ENCODE results near the gene VGLL1.

Gene VGLL1

DNA sequence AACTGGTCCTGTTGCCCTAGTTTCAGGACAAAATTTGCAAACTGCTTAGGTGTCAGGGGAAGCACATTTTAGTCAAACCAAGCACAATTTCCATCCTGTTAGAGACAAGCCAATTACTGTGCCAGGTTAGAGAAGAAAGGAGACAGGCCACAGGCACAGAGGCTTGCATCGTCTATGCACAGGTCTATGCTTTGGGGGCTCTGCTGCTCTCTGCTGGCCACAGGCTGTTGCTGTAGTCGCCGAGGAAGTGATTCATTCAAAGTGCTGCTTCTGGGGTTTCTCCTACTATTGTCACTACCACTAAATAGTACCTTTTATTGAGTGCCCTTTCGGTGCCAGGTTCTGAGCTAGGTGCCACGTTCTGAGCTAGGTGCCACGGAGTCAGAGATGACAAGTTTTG lies 45.5 kb downstream of the VGLL1 start:
- in situ Hi-C loops (cut with HindIII; ENCODE audit: low sequenced_read_pairs) = no loop called here
- peak; percentile 38 for DNase-seq (ENCODE audit: low read depth, low spot score)
- TF ChIP-seq, protein P1, sequence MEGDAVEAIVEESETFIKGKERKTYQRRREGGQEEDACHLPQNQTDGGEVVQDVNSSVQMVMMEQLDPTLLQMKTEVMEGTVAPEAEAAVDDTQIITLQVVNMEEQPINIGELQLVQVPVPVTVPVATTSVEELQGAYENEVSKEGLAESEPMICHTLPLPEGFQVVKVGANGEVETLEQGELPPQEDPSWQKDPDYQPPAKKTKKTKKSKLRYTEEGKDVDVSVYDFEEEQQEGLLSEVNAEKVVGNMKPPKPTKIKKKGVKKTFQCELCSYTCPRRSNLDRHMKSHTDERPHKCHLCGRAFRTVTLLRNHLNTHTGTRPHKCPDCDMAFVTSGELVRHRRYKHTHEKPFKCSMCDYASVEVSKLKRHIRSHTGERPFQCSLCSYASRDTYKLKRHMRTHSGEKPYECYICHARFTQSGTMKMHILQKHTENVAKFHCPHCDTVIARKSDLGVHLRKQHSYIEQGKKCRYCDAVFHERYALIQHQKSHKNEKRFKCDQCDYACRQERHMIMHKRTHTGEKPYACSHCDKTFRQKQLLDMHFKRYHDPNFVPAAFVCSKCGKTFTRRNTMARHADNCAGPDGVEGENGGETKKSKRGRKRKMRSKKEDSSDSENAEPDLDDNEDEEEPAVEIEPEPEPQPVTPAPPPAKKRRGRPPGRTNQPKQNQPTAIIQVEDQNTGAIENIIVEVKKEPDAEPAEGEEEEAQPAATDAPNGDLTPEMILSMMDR (IDR thresholded peaks at IDR 0.05; ENCODE audit: low read depth, low read length) = peak; percentile 78
- H3K4me3 ChIP-seq (ENCODE audit: low read depth, low read length) = no peak overlapping the region

DNA sequence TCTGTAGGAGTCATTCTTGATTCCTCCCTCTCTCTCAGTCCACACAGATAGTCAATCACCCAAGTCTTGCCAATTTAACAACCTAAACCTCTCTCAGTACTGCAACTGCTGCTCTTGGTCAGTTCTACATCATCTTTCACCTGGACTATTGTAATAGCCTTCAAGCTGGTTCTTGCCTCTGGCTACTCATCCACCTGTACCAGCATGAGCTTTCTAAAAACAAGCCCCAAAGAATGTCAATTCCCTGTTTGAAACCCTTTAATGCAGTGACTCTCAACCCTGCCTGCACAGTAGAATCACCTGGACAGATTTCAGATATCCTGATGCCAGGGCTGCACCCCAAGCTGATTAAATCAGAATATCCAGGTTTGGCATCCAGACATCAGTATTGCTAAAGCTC lies 48.3 kb downstream of the VGLL1 start:
- DNase-seq (ENCODE audit: low read depth, low spot score) = no peak
- in situ Hi-C loops (cut with HindIII; ENCODE audit: low sequenced_read_pairs) = no loop called here
- TF ChIP-seq, protein P1 (IDR thresholded peaks at IDR 0.05; ENCODE audit: low read depth, low read length) = no peak
- H3K4me3 ChIP-seq (ENCODE audit: low read depth, low read length) = no peak overlapping the region

DNA sequence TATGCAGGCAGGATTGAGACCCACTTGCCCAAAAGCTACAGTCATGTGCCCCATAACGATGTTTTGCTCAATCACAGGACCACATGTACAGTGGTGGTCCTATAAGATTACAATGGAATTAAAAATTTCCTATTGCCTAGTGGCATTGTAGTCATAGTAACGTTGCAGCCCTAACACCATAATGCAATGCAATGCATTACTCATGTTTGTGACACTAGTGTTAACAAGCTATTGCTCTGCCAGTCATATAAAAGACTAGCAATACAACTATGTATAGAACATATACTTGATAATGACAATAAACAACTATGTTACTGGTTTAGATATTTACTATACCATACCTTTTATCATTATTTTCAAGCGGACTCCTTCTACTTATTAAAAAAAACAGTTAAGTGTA lies 50.6 kb downstream of the VGLL1 start:
- no peak for DNase-seq (ENCODE audit: low read depth, low spot score)
- TF ChIP-seq, protein P1 (IDR thresholded peaks at IDR 0.05; ENCODE audit: low read depth, low read length) = no peak
- in situ Hi-C loops (cut with HindIII; ENCODE audit: low sequenced_read_pairs) = no loop called here
- no peak overlapping the region for H3K4me3 ChIP-seq (ENCODE audit: low read depth, low read length)

DNA sequence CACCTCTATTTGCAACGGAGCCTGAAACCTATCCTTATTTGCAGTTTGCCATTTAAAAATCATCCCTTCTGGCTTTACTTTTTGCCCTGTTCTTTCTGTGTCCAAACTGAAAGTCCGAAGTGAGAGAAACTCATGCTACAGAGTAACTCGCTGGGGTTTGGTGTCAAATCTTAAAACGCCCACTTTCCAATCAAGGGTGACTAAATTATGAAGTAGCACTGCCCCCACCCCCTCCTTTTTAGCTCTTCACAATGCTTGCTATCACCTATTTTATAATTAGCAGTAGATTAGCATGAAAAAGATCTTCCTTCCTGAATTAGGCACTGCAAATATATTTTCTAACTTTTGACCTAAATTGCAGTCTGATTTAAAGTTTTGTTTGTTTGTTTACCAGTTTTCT lies 52.5 kb downstream of the VGLL1 start:
- TF ChIP-seq, protein P1 (IDR thresholded peaks at IDR 0.05; ENCODE audit: low read depth, low read length) = no peak
- DNase-seq (ENCODE audit: low read depth, low spot score) = no peak
- in situ Hi-C loops (cut with HindIII; ENCODE audit: low sequenced_read_pairs) = no loop called here
- no peak overlapping the region for H3K4me3 ChIP-seq (ENCODE audit: low read depth, low read length)

DNA sequence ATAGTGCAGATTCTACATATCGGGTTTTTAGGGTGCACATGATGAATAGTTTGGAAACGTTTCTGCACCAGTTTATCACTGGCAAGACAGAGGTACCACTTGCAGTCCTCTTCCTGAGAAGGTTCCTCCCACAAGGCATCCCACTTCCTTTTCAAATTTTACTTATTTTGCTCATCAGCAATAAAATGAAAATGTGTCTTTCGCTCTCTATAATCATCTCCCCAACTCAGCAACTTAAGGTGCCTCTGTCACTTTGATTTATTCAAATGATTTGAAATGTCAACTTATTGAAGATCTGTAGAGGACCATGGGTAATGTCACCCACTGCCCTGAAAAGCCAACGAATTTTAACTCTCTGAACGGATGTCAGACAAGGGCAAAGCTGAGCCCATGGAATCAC lies 53.2 kb downstream of the VGLL1 start:
- in situ Hi-C loops (cut with HindIII; ENCODE audit: low sequenced_read_pairs) = no loop called here
- H3K4me3 ChIP-seq (ENCODE audit: low read depth, low read length) = no peak overlapping the region
- TF ChIP-seq, protein P1 (IDR thresholded peaks at IDR 0.05; ENCODE audit: low read depth, low read length) = no peak

DNA sequence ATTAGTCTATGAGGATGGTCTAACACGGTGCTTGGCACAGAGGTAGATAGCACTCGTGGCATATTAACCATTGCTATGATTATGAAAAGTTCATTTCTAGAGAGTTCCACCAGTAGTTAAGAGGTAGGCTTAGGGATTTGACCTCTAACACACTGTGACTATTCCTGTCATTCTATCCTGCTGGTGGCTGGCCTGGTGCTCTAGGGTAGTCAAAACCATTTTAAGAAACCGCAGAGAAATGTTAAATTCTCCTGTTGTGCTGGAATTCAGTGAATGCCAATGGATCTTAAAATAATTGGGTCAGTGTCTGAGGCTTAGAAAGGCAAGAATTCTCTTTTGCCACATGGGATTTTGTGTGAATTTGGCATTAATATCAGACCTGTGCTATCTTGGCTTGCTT lies 53.9 kb downstream of the VGLL1 start:
- H3K4me3 ChIP-seq (ENCODE audit: low read depth, low read length) = no peak overlapping the region
- in situ Hi-C loops (cut with HindIII; ENCODE audit: low sequenced_read_pairs) = no loop called here
- DNase-seq (ENCODE audit: low read depth, low spot score) = no peak
- TF ChIP-seq, protein P1 (IDR thresholded peaks at IDR 0.05; ENCODE audit: low read depth, low read length) = no peak

More for the DNA sequence above, 53.2 kb downstream of the VGLL1 start:
- no peak for DNase-seq (ENCODE audit: low read depth, low spot score)

DNA sequence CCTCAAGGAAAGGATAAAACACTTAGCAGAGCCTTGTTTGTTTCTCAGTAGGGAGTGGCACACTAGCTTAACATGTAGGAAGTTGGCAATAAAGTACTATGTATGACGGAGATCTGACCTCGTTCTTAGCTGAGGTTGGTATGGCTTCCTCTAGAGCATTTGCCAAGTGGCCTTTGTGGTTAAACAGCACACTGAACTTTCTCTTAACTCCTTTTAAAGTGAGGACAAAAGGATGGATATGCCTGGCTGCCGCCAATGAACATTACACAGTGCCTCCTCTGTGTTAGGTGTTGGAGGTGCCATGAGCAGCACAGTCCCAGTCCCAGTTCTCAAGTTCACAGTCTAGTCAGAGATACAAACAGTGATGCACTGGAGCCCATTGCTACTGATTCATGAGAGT lies 54.4 kb downstream of the VGLL1 start:
- no peak overlapping the region for H3K4me3 ChIP-seq (ENCODE audit: low read depth, low read length)
- in situ Hi-C loops (cut with HindIII; ENCODE audit: low sequenced_read_pairs) = no loop called here
- DNase-seq (ENCODE audit: low read depth, low spot score) = peak; percentile 28
- TF ChIP-seq, protein P1 (IDR thresholded peaks at IDR 0.05; ENCODE audit: low read depth, low read length) = no peak

Measured in astrocyte of the spinal cord (primary cell).